Caco-2 (cell line): ENCODE data around the gene SPAG17. TPM values are rescaled to one million over a fixed set of nuclear protein-coding genes. Genes with fewer than 3 reads are reported as not detected.

Experiments
- BruUV-seq: library from RNA; stranded (reverse); fragments of 400-500 nt; replicated peaks from 2 replicates; lab custom pipeline; 2021; lab: Mats Ljungman, UMichigan
- CTCF ChIA-PET: fragments of 300-600 bp; sonication (Branson Sonifier 250); formaldehyde crosslinking; loops from one replicate; lab custom pipeline; 2022; ENCODE audit warnings: antibody characterized with exemption; lab: Charles Lee
- POLR2A ChIA-PET: fragments of 300-600 bp; sonication (Branson Sonifier 250); formaldehyde crosslinking; loops from one replicate; lab custom pipeline; 2022; ENCODE audit warnings: antibody characterized with exemption; lab: Charles Lee
- DNase-seq, 2 experiments: peaks; one replicate each; pipeline versions ENCODE4 v3.0.0 to v3.0.0-alpha.2; 2020 to 2022
- H3K27me3 ChIP-seq: replicated peaks from 2 replicates; pipeline ENCODE4 v1.6.0; 2011; ENCODE audit warnings: low read length; ENCODE audit not compliant: control insufficient read depth, insufficient read depth
- H3K36me3 ChIP-seq: 2 replicates; pipeline ENCODE4 v1.5.1; 2011; ENCODE audit warnings: low read length; ENCODE audit not compliant: control insufficient read depth, insufficient read depth
- H3K4me1 ChIP-seq: fragments of 250-450 bp; sonication (Bioruptor Pico); 2 replicates; pipeline ENCODE4 v1.5.1; 2020; ENCODE audit warnings: mild to moderate bottlenecking
- H3K4me3 ChIP-seq: 2 replicates; pipeline ENCODE4 v1.5.1; 2011; ENCODE audit warnings: low read depth, mild to moderate bottlenecking, control low read depth, low read length
- H3K9me3 ChIP-seq: fragments of 250-450 bp; sonication (Bioruptor Pico); 2 replicates; pipeline ENCODE4 v1.5.1; 2020; ENCODE audit warnings: mild to moderate bottlenecking, moderate library complexity
- H3K27ac Mint-ChIP-seq: one replicate; pipeline ENCODE4 v1.8.0; 2022; ENCODE audit warnings: mixed read lengths; ENCODE audit not compliant: unreplicated experiment
- H3K27me3 Mint-ChIP-seq: one replicate; pipeline ENCODE4 v1.8.0; 2022; ENCODE audit warnings: mixed read lengths; ENCODE audit not compliant: insufficient read depth, unreplicated experiment
- H3K36me3 Mint-ChIP-seq: one replicate; pipeline ENCODE4 v1.8.0; 2022; ENCODE audit warnings: mild to moderate bottlenecking, mixed read lengths; ENCODE audit not compliant: insufficient read depth, unreplicated experiment
- H3K4me1 Mint-ChIP-seq: one replicate; pipeline ENCODE4 v1.8.0; 2022; ENCODE audit warnings: low read depth, mixed read lengths; ENCODE audit not compliant: unreplicated experiment
- H3K4me3 Mint-ChIP-seq: one replicate; pipeline ENCODE4 v1.8.0; 2022; ENCODE audit warnings: mild to moderate bottlenecking, moderate library complexity, mixed read lengths; ENCODE audit not compliant: unreplicated experiment
- H3K9me3 Mint-ChIP-seq: one replicate; pipeline ENCODE4 v1.8.0; 2022; ENCODE audit warnings: mixed read lengths; ENCODE audit not compliant: unreplicated experiment
- CTCF ChIP-seq, 2 experiments: fragments of 200-600 bp in 1 of 2; IDR thresholded peaks; 1 replicate in 1 of 2; 2 replicates in 1 of 2; pipeline versions ENCODE4 v1.5.1 to v1.8.0; 2011 to 2022; ENCODE audit warnings: antibody characterized with exemption in 1 of 2, control low read depth in 1 of 2, inconsistent platforms in 1 of 2, low read depth in 1 of 2, low read length in 1 of 2, mild to moderate bottlenecking in 1 of 2, moderate library complexity in 1 of 2; ENCODE audit not compliant: insufficient read depth in 1 of 2, severe bottlenecking in 1 of 2, unreplicated experiment in 1 of 2
- intact Hi-C: fragments of 100-400 bp; cut with micrococcal nuclease; formaldehyde crosslinking; loops from one replicate; pipeline ENCODE4 v1.10.0; 2022; ENCODE audit not compliant: unreplicated experiment
- total RNA-seq: library from RNA; stranded (reverse); gene quantifications from 2 replicates; pipeline ENCODE4 v1.2.3, GENCODE V29; 2022

The SPAG17 gene
- total RNA-seq, 1 experiment from 2014 or later, result not detected

- no peaks in the 10 kb centered on the region for H3K27me3 Mint-ChIP-seq
- ChIA-PET POLR2A (no interaction called here), CTCF (no interaction called here)
- intact Hi-C loops, result no loop called here
- Histone ChIP-seq H3K4me3 (no peak overlapping the region), H3K4me1 (no peaks in the 10 kb centered on the region), H3K36me3 (no peaks in the 10 kb centered on the region), H3K27me3 (no peaks in the 10 kb centered on the region), H3K9me3 (no peaks in the 10 kb centered on the region)
- BruUV-seq, result no TSS peak
- no peaks in the 10 kb centered on the region for H3K9me3 Mint-ChIP-seq
- H3K4me1 Mint-ChIP-seq, result no peaks in the 10 kb centered on the region
- no peak overlapping the region for H3K27ac Mint-ChIP-seq
- no peaks in the 10 kb centered on the region for H3K36me3 Mint-ChIP-seq
- no peak for TF ChIP-seq CTCF (IDR thresholded peaks at IDR 0.05; ENCODE audit: insufficient read depth in 1 of 2, low read depth in 1 of 2, low read length in 1 of 2, severe bottlenecking in 1 of 2, unreplicated experiment in 1 of 2)
- DNase-seq, result no peak
- H3K4me3 Mint-ChIP-seq, result no peak overlapping the region
Measured at GRCh38 chr1:118100686-118101514, 84.1 kb downstream of the SPAG17 start.

- H3K27me3 ChIP-seq, result no peaks in the 10 kb centered on the region
- DNase-seq, result no peak
- H3K4me3 ChIP-seq, result no peak overlapping the region
- CTCF ChIA-PET, result no interaction called here
- Mint-ChIP-seq H3K27me3 (no peaks in the 10 kb centered on the region), H3K27ac (no peak overlapping the region), H3K4me3 (no peak overlapping the region), H3K9me3 (no peaks in the 10 kb centered on the region), H3K36me3 (no peaks in the 10 kb centered on the region), H3K4me1 (no peaks in the 10 kb centered on the region)
- no peak for TF ChIP-seq CTCF (IDR thresholded peaks at IDR 0.05; ENCODE audit: insufficient read depth in 1 of 2, low read depth in 1 of 2, low read length in 1 of 2, severe bottlenecking in 1 of 2, unreplicated experiment in 1 of 2)
- no TSS peak for BruUV-seq
- H3K4me1 ChIP-seq, result no peaks in the 10 kb centered on the region
- H3K36me3 ChIP-seq, result no peaks in the 10 kb centered on the region
- intact Hi-C loops, result no loop called here
- POLR2A ChIA-PET, result no interaction called here
- no peaks in the 10 kb centered on the region for H3K9me3 ChIP-seq
Measured at GRCh38 chr1:118099686-118100085, 85.3 kb downstream of the SPAG17 start.

GRCh38 chr1:118097622-118098348 is 87.2 kb downstream of the SPAG17 start:
- ChIA-PET POLR2A (no interaction called here), CTCF (no interaction called here)
- Histone ChIP-seq H3K4me3 (no peak overlapping the region), H3K9me3 (no peaks in the 10 kb centered on the region), H3K4me1 (no peaks in the 10 kb centered on the region), H3K36me3 (no peaks in the 10 kb centered on the region), H3K27me3 (no peaks in the 10 kb centered on the region)
- BruUV-seq, result no TSS peak
- no peak for DNase-seq
- no peak for TF ChIP-seq CTCF (IDR thresholded peaks at IDR 0.05; ENCODE audit: insufficient read depth in 1 of 2, low read depth in 1 of 2, low read length in 1 of 2, severe bottlenecking in 1 of 2, unreplicated experiment in 1 of 2)
- Mint-ChIP-seq H3K4me3 (no peak overlapping the region), H3K27me3 (no peaks in the 10 kb centered on the region), H3K4me1 (no peaks in the 10 kb centered on the region), H3K36me3 (no peaks in the 10 kb centered on the region), H3K9me3 (no peaks in the 10 kb centered on the region), H3K27ac (no peak overlapping the region)
- intact Hi-C loops, result no loop called here
